ENCODE measurements around the gene KHDRBS2.

The KHDRBS2 gene

GRCh38 chr6:62059901-62060300 lies 226.1 kb downstream of the KHDRBS2 start:
- in situ Hi-C loops (cut with MboI; ENCODE audit: low sequenced_read_pairs, unreplicated experiment): no loop called here
- TF ChIP-seq CTCF (IDR thresholded peaks at IDR 0.05; ENCODE audit: borderline replicate concordance, control extremely low read depth, extremely low read depth, insufficient read depth, missing control alignments): no peak

GRCh38 chr6:62057300-62057699 lies 228.7 kb downstream of the KHDRBS2 start:
- no peak for DNase-seq (ENCODE audit: low spot score)
- in situ Hi-C loops (cut with MboI; ENCODE audit: low sequenced_read_pairs, unreplicated experiment): no loop called here

More at GRCh38 chr6:62059901-62060300, 226.1 kb downstream of the KHDRBS2 start:
- no peak for DNase-seq (ENCODE audit: low spot score)

GRCh38 chr6:62045502-62045901 lies 240.5 kb downstream of the KHDRBS2 start:
- no peak for TF ChIP-seq CTCF (IDR thresholded peaks at IDR 0.05; ENCODE audit: borderline replicate concordance, control extremely low read depth, extremely low read depth, insufficient read depth, missing control alignments)
- in situ Hi-C loops (cut with MboI; ENCODE audit: low sequenced_read_pairs, unreplicated experiment): no loop called here
- no peak for DNase-seq (ENCODE audit: low spot score)

More at GRCh38 chr6:62057300-62057699, 228.7 kb downstream of the KHDRBS2 start:
- no peak for TF ChIP-seq CTCF (IDR thresholded peaks at IDR 0.05; ENCODE audit: borderline replicate concordance, control extremely low read depth, extremely low read depth, insufficient read depth, missing control alignments)

GRCh38 chr6:62043084-62043483 lies 242.9 kb downstream of the KHDRBS2 start:
- no peak for TF ChIP-seq CTCF (IDR thresholded peaks at IDR 0.05; ENCODE audit: borderline replicate concordance, control extremely low read depth, extremely low read depth, insufficient read depth, missing control alignments)
- in situ Hi-C loops (cut with MboI; ENCODE audit: low sequenced_read_pairs, unreplicated experiment): no loop called here
- DNase-seq (ENCODE audit: low spot score): no peak

- DNase-seq (ENCODE audit: low spot score): no peak
- in situ Hi-C loops (cut with MboI; ENCODE audit: low sequenced_read_pairs, unreplicated experiment): no loop called here
- TF ChIP-seq CTCF (IDR thresholded peaks at IDR 0.05; ENCODE audit: borderline replicate concordance, control extremely low read depth, extremely low read depth, insufficient read depth, missing control alignments): no peak
Observed at GRCh38 chr6:62042429-62042828, 243.6 kb downstream of the KHDRBS2 start.

GRCh38 chr6:62039605-62040004 lies 246.4 kb downstream of the KHDRBS2 start:
- DNase-seq (ENCODE audit: low spot score): no peak
- in situ Hi-C loops (cut with MboI; ENCODE audit: low sequenced_read_pairs, unreplicated experiment): no loop called here
- TF ChIP-seq CTCF (IDR thresholded peaks at IDR 0.05; ENCODE audit: borderline replicate concordance, control extremely low read depth, extremely low read depth, insufficient read depth, missing control alignments): no peak

GRCh38 chr6:62037445-62037844 lies 248.6 kb downstream of the KHDRBS2 start:
- in situ Hi-C loops (cut with MboI; ENCODE audit: low sequenced_read_pairs, unreplicated experiment): no loop called here
- TF ChIP-seq CTCF (IDR thresholded peaks at IDR 0.05; ENCODE audit: borderline replicate concordance, control extremely low read depth, extremely low read depth, insufficient read depth, missing control alignments): no peak
- no peak for DNase-seq (ENCODE audit: low spot score)
